ENCODE results near the gene CCT6A.
A peak's percentile ranks its signal among the peaks of the same experiment; 100 is the strongest.
"Not testable (repeated sequence)": the region's sequence is repeated elsewhere in the genome, so short reads cannot be mapped to it uniquely, and the experiment has no call there.

CCT6A gene

GRCh38 chr7:56051339-56052191 is at the start of gene CCT6A, which contains the start of gene PSPH:
Gene CCT6A (plus strand): TSS chr7:56051765. CDS start chr7:56051849, 84 bp downstream.
Gene PSPH (minus strand): TSS chr7:56051444. CDS start chr7:56021212, 30,232 bp downstream.
- peak; percentile 97 for DNase-seq

GRCh38 chr7:56003749-56004148 is 47.8 kb upstream of the CCT6A start:
- DNase-seq, result no peak

- no peak for DNase-seq
These were observed 44.4 kb upstream of the CCT6A start for GRCh38 chr7:56007167-56007652.

GRCh38 chr7:56007891-56008290 is 43.7 kb upstream of the CCT6A start:
- no peak for DNase-seq

- peak; percentile 89 for DNase-seq
These were observed 41.9 kb upstream of the CCT6A start for GRCh38 chr7:56009695-56010094.

GRCh38 chr7:56017015-56017414 is 34.5 kb upstream of the CCT6A start:
- not testable (repeated sequence) for DNase-seq

GRCh38 chr7:56019501-56019900 is 32.1 kb upstream of the CCT6A start:
- DNase-seq, result no peak

- no peak for DNase-seq
These were observed 28.1 kb upstream of the CCT6A start for GRCh38 chr7:56023500-56023899.

- DNase-seq, result no peak
These were observed 25.0 kb upstream of the CCT6A start for GRCh38 chr7:56026538-56026937.

GRCh38 chr7:56028942-56029630 is 22.5 kb upstream of the CCT6A start:
- no peak for DNase-seq

GRCh38 chr7:56030340-56030739 is 21.2 kb upstream of the CCT6A start:
- DNase-seq, result no peak

- DNase-seq, result not testable (repeated sequence)
These were observed 20.0 kb upstream of the CCT6A start for GRCh38 chr7:56031556-56031955.

- DNase-seq, result not testable (repeated sequence)
These were observed 19.0 kb upstream of the CCT6A start for GRCh38 chr7:56032578-56032977.

GRCh38 chr7:56033671-56034432 is 17.7 kb upstream of the CCT6A start:
- DNase-seq, result peak; percentile 90

GRCh38 chr7:56040730-56041129 is 10.8 kb upstream of the CCT6A start:
- DNase-seq, result no peak

- not testable (repeated sequence) for DNase-seq
These were observed 5.8 kb upstream of the CCT6A start for GRCh38 chr7:56045758-56046157.

- DNase-seq, result no peak
These were observed 4.7 kb upstream of the CCT6A start for GRCh38 chr7:56046721-56047445.

- not testable (repeated sequence) for DNase-seq
These were observed 4.0 kb upstream of the CCT6A start for GRCh38 chr7:56047446-56048116.

- no peak for DNase-seq
These were observed 3.3 kb upstream of the CCT6A start for GRCh38 chr7:56048245-56048644.

GRCh38 chr7:56048763-56049162 is 2.8 kb upstream of the CCT6A start:
- DNase-seq, result peak; percentile 80

- DNase-seq, result no peak
These were observed 569 bp upstream of the CCT6A start for GRCh38 chr7:56051053-56051338.

- DNase-seq, result no peak
These were observed 1.8 kb downstream of the CCT6A start for GRCh38 chr7:56053379-56053778.
